Activated T-helper 2 cell treated with anti-CD3 and anti-CD28 coated beads, Interferon-gamma antibody, Interleukin-2, Interleukin-4, amounts not matched to agents 10 μg/mL and 5 μg/mL and 100 μg/mL, durations not matched to agents 14 hours and 24 hours and 36 hours (primary cell): ENCODE results near the gene TRIP13. TPM values are rescaled to one million over a fixed set of nuclear protein-coding genes. Genes with fewer than 3 reads are reported as not detected.

Experiments used
- DNase-seq: peaks from one replicate; pipeline ENCODE4 v3.0.0; 2021; ENCODE audit warnings: low spot score
- H3K27ac Mint-ChIP-seq: one replicate; pipeline ENCODE4 v1.8.0; 2021; ENCODE audit warnings: mixed read lengths
- H3K27me3 Mint-ChIP-seq: one replicate; pipeline ENCODE4 v1.8.0; 2021; ENCODE audit warnings: low read depth, mixed read lengths
- H3K36me3 Mint-ChIP-seq: one replicate; pipeline ENCODE4 v1.8.0; 2021; ENCODE audit warnings: low read depth, mixed read lengths
- H3K4me1 Mint-ChIP-seq: one replicate; pipeline ENCODE4 v1.8.0; 2021; ENCODE audit warnings: low read depth, mixed read lengths
- H3K4me3 Mint-ChIP-seq: one replicate; pipeline ENCODE4 v1.8.0; 2021; ENCODE audit warnings: low read depth, mild to moderate bottlenecking, moderate library complexity, mixed read lengths
- H3K9me3 Mint-ChIP-seq: one replicate; pipeline ENCODE4 v1.8.0; 2021; ENCODE audit warnings: mixed read lengths
- intact Hi-C: fragments of 100-400 bp; cut with micrococcal nuclease; formaldehyde crosslinking; loops from one replicate; pipeline ENCODE4 v1.15.1; 2023
- total RNA-seq: library from RNA; stranded (reverse); gene quantifications from 2 replicates; pipeline ENCODE4 v1.2.3, GENCODE V29; 2022

Gene TRIP13
- total RNA-seq, 1 donor from 2014 or later = 37.6 TPM

DNA sequence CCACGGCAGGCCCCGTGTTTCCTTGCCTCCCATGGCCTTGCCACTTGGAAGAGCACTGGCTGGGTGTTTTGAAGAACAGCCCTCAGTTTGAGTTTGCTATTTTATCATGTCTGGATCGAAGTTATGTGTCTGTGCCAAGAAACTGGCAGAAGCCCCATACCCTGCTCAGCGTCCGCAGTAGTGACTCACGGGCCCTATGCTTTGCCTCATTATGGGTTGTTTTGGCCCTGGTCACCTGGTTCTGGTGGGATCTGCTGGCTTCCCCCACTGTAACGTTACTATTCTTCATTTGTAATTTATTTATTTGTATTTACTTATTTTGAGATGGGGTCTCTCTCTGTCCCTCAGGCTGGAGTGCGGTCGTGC is 73.6 kb downstream of the TRIP13 start:
- Mint-ChIP-seq H3K4me1 (peaks cover 57% of the 10 kb centered on the region), H3K9me3 (peaks cover 28% of the 10 kb centered on the region), H3K27ac (no peak overlapping the region), H3K4me3 (no peak overlapping the region), H3K27me3 (peaks cover 9% of the 10 kb centered on the region), H3K36me3 (peaks cover 40% of the 10 kb centered on the region)
- no peak for DNase-seq
- intact Hi-C loops = no loop called here

DNA sequence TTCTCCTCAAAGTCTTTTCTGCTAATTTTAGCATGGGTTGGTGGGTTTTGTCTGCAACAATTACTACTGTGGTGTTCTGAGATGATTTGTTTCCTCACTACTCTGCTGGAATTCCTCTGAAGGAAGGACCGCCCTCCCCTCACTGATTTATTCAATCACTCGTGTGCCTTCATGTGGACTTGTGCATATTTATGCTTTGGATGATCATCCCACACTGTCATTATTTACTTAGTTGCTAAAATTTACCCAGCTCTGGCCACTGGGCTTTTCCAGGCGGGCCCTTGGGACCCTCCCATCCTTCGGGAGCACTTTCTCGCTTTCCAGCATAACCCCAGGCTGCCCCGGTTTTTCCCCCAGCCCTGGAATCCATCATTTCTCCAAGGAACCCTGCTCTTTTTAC is 74.3 kb downstream of the TRIP13 start:
- Mint-ChIP-seq H3K27me3 (peaks cover 13% of the 10 kb centered on the region), H3K27ac (no peak overlapping the region), H3K9me3 (peaks cover 34% of the 10 kb centered on the region), H3K36me3 (peaks cover 46% of the 10 kb centered on the region), H3K4me3 (no peak overlapping the region), H3K4me1 (peaks cover 52% of the 10 kb centered on the region)
- no peak for DNase-seq
- intact Hi-C loops = no loop called here

Other genes with a start within 250 kb of the TRIP13 start
- gene TPPP, start 199.5 kb upstream of the TRIP13 start, total RNA-seq = 0.09 and 0.11 TPM in 2 replicates
- 0.07 and 0.18 TPM in 2 replicates for gene ZDHHC11B, start 108.2 kb upstream of the TRIP13 start, total RNA-seq
- gene ZDHHC11, start 41.9 kb upstream of the TRIP13 start, total RNA-seq = 10.5 and 11.9 TPM in 2 replicates
- 72.9 and 73.2 TPM in 2 replicates for gene BRD9, start 83 bp upstream of the TRIP13 start, total RNA-seq
- gene NKD2, start 115.9 kb downstream of the TRIP13 start, total RNA-seq = 14.4 TPM in 2 replicates
- gene SLC12A7, start 219.2 kb downstream of the TRIP13 start, total RNA-seq = 31.1 and 31.9 TPM in 2 replicates